NCI-H2171 treated with DMSO at 0.1 percent for 48 hours (cell line): ENCODE data around the gene TAF6.

Experiments used
- DNase-seq: peaks from one replicate; lab custom pipeline; 2025; lab: John Stamatoyannopoulos, UW

The TAF6 gene

GRCh38 chr7:100119072-100119969 lies at the start of gene TAF6, which contains the start of gene CNPY4:
TSS of gene TAF6 (minus strand) at chr7:100119358. CDS start at chr7:100114209, 5,149 bp downstream.
TSS of gene CNPY4 (plus strand) at chr7:100119634. CDS start at chr7:100119745, 111 bp downstream.
- peak; percentile 95 for DNase-seq

- DNase-seq: peak; percentile 21
Observed at GRCh38 chr7:100167912-100168323, 48.8 kb upstream of the TAF6 start.

- DNase-seq: no peak
Observed at GRCh38 chr7:100166970-100167911, 48.1 kb upstream of the TAF6 start.

GRCh38 chr7:100166317-100166940 lies 47.3 kb upstream of the TAF6 start:
- DNase-seq: no peak

GRCh38 chr7:100163871-100164270 lies 44.7 kb upstream of the TAF6 start:
- DNase-seq: no peak

GRCh38 chr7:100163006-100163531 lies 43.9 kb upstream of the TAF6 start:
- no peak for DNase-seq

GRCh38 chr7:100160067-100160466 lies 40.9 kb upstream of the TAF6 start:
- no peak for DNase-seq

- no peak for DNase-seq
Observed at GRCh38 chr7:100159099-100159623, 40.0 kb upstream of the TAF6 start.

- DNase-seq: peak; percentile 82
Observed at GRCh38 chr7:100158229-100159098, 39.3 kb upstream of the TAF6 start, which contains the start of gene TRAPPC14. TSS of gene TRAPPC14 (minus strand) at chr7:100158723. CDS start at chr7:100158499, 224 bp downstream.

GRCh38 chr7:100157334-100158228 lies 38.4 kb upstream of the TAF6 start:
- no peak for DNase-seq

GRCh38 chr7:100157069-100157333 lies 37.8 kb upstream of the TAF6 start:
- no peak for DNase-seq

GRCh38 chr7:100156331-100157068 lies 37.3 kb upstream of the TAF6 start:
- no peak for DNase-seq

GRCh38 chr7:100155553-100156317 lies 36.6 kb upstream of the TAF6 start:
- no peak for DNase-seq

GRCh38 chr7:100154651-100155491 lies 35.7 kb upstream of the TAF6 start:
- DNase-seq: no peak

- no peak for DNase-seq
Observed at GRCh38 chr7:100153708-100154535, 34.8 kb upstream of the TAF6 start.

GRCh38 chr7:100152937-100153666 lies 33.9 kb upstream of the TAF6 start:
- no peak for DNase-seq
